ENCODE results near the gene DPP6. TPM values are rescaled to one million over a fixed set of nuclear protein-coding genes. Genes with fewer than 3 reads are reported as not detected.

DPP6 gene
- total and polyA plus RNA-seq, 9 of the 15 experiments (the other 6 are each of a cell fraction or from before 2014, with no cell fraction given) = not detected

DNA sequence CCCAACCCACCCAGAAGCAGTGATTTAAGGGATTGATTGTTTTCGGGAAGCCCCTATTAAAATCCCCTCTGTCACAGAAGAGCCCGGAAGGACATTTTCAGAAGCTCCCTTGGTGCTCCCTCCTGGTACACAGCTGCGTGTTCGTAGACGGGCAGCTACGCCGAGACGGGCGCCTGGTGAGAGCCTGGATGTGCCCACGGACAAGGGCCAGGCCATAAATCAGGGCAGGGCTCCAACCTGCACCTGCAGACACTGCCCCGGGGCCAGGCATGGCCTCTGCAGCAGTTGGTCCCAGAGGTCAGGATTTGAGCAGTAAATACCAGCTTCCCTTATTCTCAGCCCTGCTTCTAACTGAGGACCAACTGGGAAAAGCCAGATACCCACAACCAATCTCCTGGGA is 843.9 kb downstream of the DPP6 start (continued):
- no peak for TF ChIP-seq HDAC2 (IDR thresholded peaks at IDR 0.05)
- TF ChIP-seq, protein P1, sequence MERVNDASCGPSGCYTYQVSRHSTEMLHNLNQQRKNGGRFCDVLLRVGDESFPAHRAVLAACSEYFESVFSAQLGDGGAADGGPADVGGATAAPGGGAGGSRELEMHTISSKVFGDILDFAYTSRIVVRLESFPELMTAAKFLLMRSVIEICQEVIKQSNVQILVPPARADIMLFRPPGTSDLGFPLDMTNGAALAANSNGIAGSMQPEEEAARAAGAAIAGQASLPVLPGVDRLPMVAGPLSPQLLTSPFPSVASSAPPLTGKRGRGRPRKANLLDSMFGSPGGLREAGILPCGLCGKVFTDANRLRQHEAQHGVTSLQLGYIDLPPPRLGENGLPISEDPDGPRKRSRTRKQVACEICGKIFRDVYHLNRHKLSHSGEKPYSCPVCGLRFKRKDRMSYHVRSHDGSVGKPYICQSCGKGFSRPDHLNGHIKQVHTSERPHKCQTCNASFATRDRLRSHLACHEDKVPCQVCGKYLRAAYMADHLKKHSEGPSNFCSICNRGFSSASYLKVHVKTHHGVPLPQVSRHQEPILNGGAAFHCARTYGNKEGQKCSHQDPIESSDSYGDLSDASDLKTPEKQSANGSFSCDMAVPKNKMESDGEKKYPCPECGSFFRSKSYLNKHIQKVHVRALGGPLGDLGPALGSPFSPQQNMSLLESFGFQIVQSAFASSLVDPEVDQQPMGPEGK (CRISPR knock-in tag; IDR thresholded peaks at IDR 0.05; ENCODE audit: borderline replicate concordance) = no peak
- no peak for TF ChIP-seq ILK (tag; IDR thresholded peaks at IDR 0.05; ENCODE audit: borderline replicate concordance, low read depth)
- no peak for TF ChIP-seq SIRT6 (IDR thresholded peaks at IDR 0.05; ENCODE audit: low read depth, low read length)
- no peak for TF ChIP-seq U2AF1 (optimal IDR thresholded peaks at IDR 0.05; ENCODE audit: low read depth, low read length)

DNA sequence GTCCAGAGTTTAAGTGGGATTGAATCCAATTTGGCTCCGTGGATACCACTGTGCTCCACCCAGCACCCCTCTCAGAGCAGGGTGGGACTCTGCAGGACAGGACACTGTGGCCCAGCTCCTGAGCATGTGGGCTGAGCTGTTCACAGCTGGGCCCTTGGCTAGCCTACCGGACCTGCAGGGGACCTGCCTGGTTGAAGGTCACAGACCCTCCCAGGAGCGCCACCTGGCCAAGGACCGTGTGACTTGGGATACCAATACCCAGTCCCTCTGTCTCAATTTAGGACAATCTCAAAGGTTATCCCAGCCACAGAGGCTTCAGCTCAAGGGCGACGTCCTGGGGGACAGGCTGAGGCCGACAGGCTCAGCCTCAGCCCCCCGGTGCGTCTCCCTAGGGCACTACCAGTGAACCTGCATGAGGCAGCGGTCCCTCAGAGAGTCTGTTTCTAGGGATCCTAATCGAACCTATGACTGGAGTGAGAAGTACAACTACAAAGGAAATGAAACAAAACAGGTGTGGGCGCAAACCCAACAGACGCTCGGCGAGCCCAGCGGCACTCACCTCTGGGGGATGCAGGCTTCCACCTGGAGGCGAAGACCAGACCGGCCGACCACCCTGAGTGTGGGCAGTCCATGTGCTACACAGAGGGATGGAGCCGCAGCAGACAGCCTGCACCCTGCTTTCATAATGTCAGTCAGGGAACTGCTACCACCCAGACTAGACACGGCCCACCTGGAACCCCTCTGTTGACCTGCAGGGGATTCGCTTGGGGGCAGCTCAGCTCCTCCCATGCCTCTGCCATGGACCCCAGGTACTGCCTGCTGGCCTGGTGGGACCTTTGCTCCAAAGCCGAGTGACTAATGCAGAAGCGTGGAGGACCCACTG is 847.0 kb downstream of the DPP6 start:
- no peak for FAIRE-seq
- ChIA-PET POLR2A (interaction anchor here (0.8 kb wide), 1 partner anchor 29 kb away, joined by 4 read pairs; no protein-coding TSS in a partner anchor), CTCF (ENCODE audit: low intra/inter-chr PET ratio) (no interaction called here)
- H4K20me1 ChIP-seq (replicated peaks; ENCODE audit: control insufficient read depth, insufficient read depth, low read length) = 0 out of 2 replicates have a peak, but pooled peaks cover 3% of the 10 kb centered on the region
- intact Hi-C loops (cut with micrococcal nuclease) = no loop called here
- TF ChIP-seq CBX2 (IDR thresholded peaks at IDR 0.05; ENCODE audit: insufficient read depth, low read length, poor library complexity, severe bottlenecking) (peak; percentile 33), SOX6 (IDR thresholded peaks at IDR 0.05) (no peak), ZBTB7A (IDR thresholded peaks at IDR 0.05; ENCODE audit: borderline replicate concordance, control insufficient read depth, low read depth, low read length) (no peak)
- H3K36me3 ChIP-seq (ENCODE audit: control insufficient read depth, insufficient read depth, low read length) = no peaks in the 10 kb centered on the region
- no peak; the same call in none of the 3 replicates for ATAC-seq
- no peaks in the 10 kb centered on the region for H3K79me2 ChIP-seq (ENCODE audit: control insufficient read depth, insufficient read depth, low read length)
- no TSS peak for BruUV-seq (replicated peaks)
- H3K4me2 ChIP-seq (ENCODE audit: insufficient read depth, low read length) = no peak overlapping the region
- no peak overlapping the region for H2AFZ ChIP-seq (ENCODE audit: low read depth, low read length)
- in situ Hi-C loops (cut with MboI) = no loop called here
- no peaks in the 10 kb centered on the region for H3K4me1 ChIP-seq (replicated peaks in 1 of 2; ENCODE audit: control insufficient read depth in 2 of 2, insufficient read depth in 2 of 2, low read length in 2 of 2)
- no peaks in the 10 kb centered on the region for H3K9me1 ChIP-seq (ENCODE audit: control insufficient read depth, insufficient read depth, low read length)
- H3K4me3 ChIP-seq = no peak overlapping the region
- peaks cover 48 to 91% of the 10 kb centered on the region in 2 experiments for H3K27me3 ChIP-seq (ENCODE audit: control insufficient read depth in 2 of 2, insufficient read depth in 2 of 2, low read length in 2 of 2)
- H3K9ac ChIP-seq (ENCODE audit: insufficient read depth in 1 of 2, low read depth in 2 of 2, low read length in 2 of 2) = no peak overlapping the region; a peak in 1 of 4 replicates
- no peak for DNase-seq (ENCODE audit: extremely low read depth in 1 of 4, low spot score in 3 of 4)
- WGBS (ENCODE audit: insufficient coverage, low coverage, missing lambda C conversion rate) = 2% methylated on average over 24 of the region's 24 CpGs
- H3K27ac ChIP-seq (ENCODE audit: extremely low read depth, low read depth, low read length) = no peak overlapping the region
- no peaks in the 10 kb centered on the region for H3K9me3 ChIP-seq (replicated peaks; ENCODE audit: control insufficient read depth, insufficient read depth, low read depth, low read length)
